Tibial nerve (tissue), 4 donors: ENCODE measurements around the gene SVIL.

Experiments
- CTCF ChIP-seq, 5 experiments: fragments of 200-600 bp in 3 of 5; fragments of 450-650 bp in 2 of 5; sonication (generic) in 3 of 5; IDR thresholded peaks; one replicate each; pipeline ENCODE4 v1.5.1; 2016 to 2019; ENCODE audit warnings: antibody characterized with exemption in 5 of 5, mild to moderate bottlenecking in 3 of 5, moderate library complexity in 2 of 5
- EP300 ChIP-seq, 2 donors: sonication (generic); formaldehyde crosslinking; IDR thresholded peaks; one replicate each; pipeline ENCODE4 v1.6.1; 2017; ENCODE audit warnings: antibody characterized with exemption in 2 of 2, mild to moderate bottlenecking in 1 of 2
- POLR2A ChIP-seq, 2 donors: fragments of 450-650 bp; IDR thresholded peaks; one replicate each; pipeline ENCODE4 v1.6.1; 2017; ENCODE audit warnings: antibody characterized with exemption in 2 of 2, mild to moderate bottlenecking in 2 of 2, moderate library complexity in 2 of 2

DNA sequence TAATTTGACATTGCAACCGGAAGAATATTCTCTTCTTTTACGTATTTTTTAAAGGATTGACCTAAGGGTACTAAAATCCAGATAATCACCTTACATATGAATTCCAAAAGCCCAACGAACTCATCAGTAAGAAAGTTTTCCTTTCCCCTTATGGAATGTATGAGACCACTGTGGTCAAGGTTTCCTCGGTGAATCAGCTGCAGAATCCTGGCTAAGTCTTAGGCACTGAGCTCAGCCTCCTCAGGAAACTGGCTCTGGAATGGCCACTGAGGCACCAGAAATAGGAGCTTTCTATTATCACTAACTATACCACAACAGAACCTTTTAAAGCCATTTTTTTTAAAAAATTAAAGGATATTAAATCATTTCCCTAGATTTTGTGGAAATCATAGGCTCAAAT lies 21.0 kb downstream of the SVIL start:
- TF ChIP-seq CTCF (IDR thresholded peaks at IDR 0.05) (no peak), POLR2A (IDR thresholded peaks at IDR 0.05) (no peak), EP300 (IDR thresholded peaks at IDR 0.05) (no peak)
